PC-9 (cell line): ENCODE data around the gene ANXA3. TPM values are rescaled to one million over a fixed set of nuclear protein-coding genes. Genes with fewer than 3 reads are reported as not detected.

Experiments
- BruUV-seq: library from RNA; stranded (reverse); fragments of 400-500 nt; replicated peaks from 2 replicates; lab custom pipeline; 2021; lab: Mats Ljungman, UMichigan
- CTCF ChIA-PET: fragments of 300-600 bp; sonication (Branson Sonifier 250); formaldehyde crosslinking; loops from one replicate; lab custom pipeline; 2022; ENCODE audit warnings: antibody characterized with exemption; lab: Charles Lee
- POLR2A ChIA-PET: fragments of 300-600 bp; sonication (Branson Sonifier 250); formaldehyde crosslinking; loops from one replicate; lab custom pipeline; 2022; ENCODE audit warnings: antibody characterized with exemption; ENCODE audit not compliant: unreplicated experiment; lab: Charles Lee
- DNase-seq, 2 experiments: peaks; one replicate each; pipeline versions ENCODE4 v3.0.0 to v3.0.0-alpha.2; 2015 to 2022; ENCODE audit warnings: mixed read lengths in 1 of 2
- H2AFZ ChIP-seq: fragments of 200-600 bp; sonication (generic); 2 replicates; pipeline ENCODE4 v1.8.1; 2017; ENCODE audit warnings: antibody characterized with exemption
- H3F3A ChIP-seq: fragments of 200-600 bp; sonication (generic); 2 replicates; pipeline ENCODE4 v1.8.1; 2017; ENCODE audit warnings: antibody characterized with exemption, mild to moderate bottlenecking, low read depth; ENCODE audit not compliant: insufficient read depth
- H3K27ac ChIP-seq: fragments of 200-600 bp; sonication (generic); 2 replicates; pipeline ENCODE4 v1.6.1; 2016; ENCODE audit warnings: mixed run types
- H3K27me3 ChIP-seq: fragments of 200-600 bp; sonication (generic); 2 replicates; pipeline ENCODE4 v1.6.1; 2016; ENCODE audit warnings: low read depth, mixed run types; ENCODE audit not compliant: insufficient read depth
- H3K36me3 ChIP-seq: fragments of 200-600 bp; sonication (generic); 2 replicates; pipeline ENCODE4 v1.6.1; 2016; ENCODE audit warnings: low read depth, mixed run types
- H3K4me1 ChIP-seq: fragments of 200-600 bp; sonication (generic); replicated peaks from 2 replicates; pipeline ENCODE4 v1.6.1; 2016; ENCODE audit warnings: mixed run types; ENCODE audit not compliant: insufficient read depth
- H3K4me2 ChIP-seq: fragments of 200-600 bp; sonication (generic); 2 replicates; pipeline ENCODE4 v1.6.1; 2017; ENCODE audit warnings: mixed run types
- H3K4me3 ChIP-seq: fragments of 200-600 bp; sonication (generic); 2 replicates; pipeline ENCODE4 v1.6.1; 2016; ENCODE audit warnings: mixed run types
- H3K79me2 ChIP-seq: fragments of 200-600 bp; sonication (generic); 2 replicates; pipeline ENCODE4 v1.6.1; 2017; ENCODE audit warnings: low read depth, mixed run types
- H3K9me2 ChIP-seq: fragments of 200-600 bp; sonication (generic); 2 replicates; pipeline ENCODE4 v1.8.1; 2017; ENCODE audit warnings: mild to moderate bottlenecking; ENCODE audit not compliant: insufficient read depth
- H3K9me3 ChIP-seq: fragments of 200-600 bp; sonication (generic); 2 replicates; pipeline ENCODE4 v1.8.1; 2016; ENCODE audit warnings: low read depth; ENCODE audit not compliant: insufficient read depth
- H4K20me1 ChIP-seq: fragments of 200-600 bp; sonication (generic); 2 replicates; pipeline ENCODE4 v1.8.1; 2017; ENCODE audit not compliant: insufficient read depth
- EZH2 ChIP-seq: fragments of 200-600 bp; sonication (generic); IDR thresholded peaks from 2 replicates; pipeline ENCODE4 v1.8.0; 2017; ENCODE audit warnings: antibody characterized with exemption, low read depth
- intact Hi-C: fragments of 100-400 bp; cut with micrococcal nuclease; formaldehyde crosslinking; loops from one replicate; pipeline ENCODE4 v1.10.0; 2022; ENCODE audit not compliant: unreplicated experiment
- total RNA-seq: library from RNA; stranded (reverse); gene quantifications from 2 replicates; pipeline ENCODE4 v1.2.3, GENCODE V29; 2021
- TF ChIP-seq, protein P1 (sequence below): fragments of 200-600 bp; sonication (generic); conservative IDR thresholded peaks from 2 replicates; pipeline ENCODE4 v1.6.1; 2017; ENCODE audit warnings: mixed run types, antibody characterized with exemption, mild to moderate bottlenecking, moderate library complexity

Gene ANXA3
- total RNA-seq, 1 experiment from 2014 or later, result 140 TPM

GRCh38 chr4:78612398-78613178, 61.0 kb downstream of the ANXA3 start:
- no peaks in the 10 kb centered on the region for H4K20me1 ChIP-seq
- no peaks in the 10 kb centered on the region for H3K4me1 ChIP-seq
- BruUV-seq, result TSS peak; percentile 9
- H3K4me2 ChIP-seq, result no peak overlapping the region
- no peaks in the 10 kb centered on the region for H3K27me3 ChIP-seq
- no peaks in the 10 kb centered on the region for H3K9me2 ChIP-seq
- no peak overlapping the region for H2AFZ ChIP-seq
- ChIA-PET CTCF (no interaction called here), POLR2A (no interaction called here)
- peak in 1 of 2 experiments; percentile 14 for DNase-seq
- no peak overlapping the region for H3K27ac ChIP-seq
- TF ChIP-seq, protein P1, sequence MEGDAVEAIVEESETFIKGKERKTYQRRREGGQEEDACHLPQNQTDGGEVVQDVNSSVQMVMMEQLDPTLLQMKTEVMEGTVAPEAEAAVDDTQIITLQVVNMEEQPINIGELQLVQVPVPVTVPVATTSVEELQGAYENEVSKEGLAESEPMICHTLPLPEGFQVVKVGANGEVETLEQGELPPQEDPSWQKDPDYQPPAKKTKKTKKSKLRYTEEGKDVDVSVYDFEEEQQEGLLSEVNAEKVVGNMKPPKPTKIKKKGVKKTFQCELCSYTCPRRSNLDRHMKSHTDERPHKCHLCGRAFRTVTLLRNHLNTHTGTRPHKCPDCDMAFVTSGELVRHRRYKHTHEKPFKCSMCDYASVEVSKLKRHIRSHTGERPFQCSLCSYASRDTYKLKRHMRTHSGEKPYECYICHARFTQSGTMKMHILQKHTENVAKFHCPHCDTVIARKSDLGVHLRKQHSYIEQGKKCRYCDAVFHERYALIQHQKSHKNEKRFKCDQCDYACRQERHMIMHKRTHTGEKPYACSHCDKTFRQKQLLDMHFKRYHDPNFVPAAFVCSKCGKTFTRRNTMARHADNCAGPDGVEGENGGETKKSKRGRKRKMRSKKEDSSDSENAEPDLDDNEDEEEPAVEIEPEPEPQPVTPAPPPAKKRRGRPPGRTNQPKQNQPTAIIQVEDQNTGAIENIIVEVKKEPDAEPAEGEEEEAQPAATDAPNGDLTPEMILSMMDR, result peak; percentile 70
- no peak for TF ChIP-seq EZH2
- intact Hi-C loops, result loop anchor here (1.0 to 5.0 kb wide), 3 partner anchors 56 to 252 kb away; partner anchors contain the start of gene BMP2K
- H3F3A ChIP-seq, result no peaks in the 10 kb centered on the region
- H3K4me3 ChIP-seq, result no peak overlapping the region
- H3K9me3 ChIP-seq, result no peaks in the 10 kb centered on the region
- H3K79me2 ChIP-seq, result no peaks in the 10 kb centered on the region
- no peaks in the 10 kb centered on the region for H3K36me3 ChIP-seq

- intact Hi-C loops, result loop anchor here (2.0 to 5.0 kb wide), 2 partner anchors 55 to 164 kb away; partner anchors contain the start of gene BMP2K
- no peaks in the 10 kb centered on the region for H4K20me1 ChIP-seq
- H3K9me3 ChIP-seq, result no peaks in the 10 kb centered on the region
- no peaks in the 10 kb centered on the region for H3K36me3 ChIP-seq
- no peak overlapping the region for H3K4me3 ChIP-seq
- H3K4me1 ChIP-seq, result no peaks in the 10 kb centered on the region
- no peak overlapping the region for H3K27ac ChIP-seq
- no peak overlapping the region for H3K4me2 ChIP-seq
- ChIA-PET POLR2A (no interaction called here), CTCF (no interaction called here)
- H3K9me2 ChIP-seq, result no peaks in the 10 kb centered on the region
- no peaks in the 10 kb centered on the region for H3K79me2 ChIP-seq
- no peak for DNase-seq
- H3K27me3 ChIP-seq, result no peaks in the 10 kb centered on the region
- TF ChIP-seq EZH2, result no peak
- TF ChIP-seq, protein P1, result no peak
- BruUV-seq, result no TSS peak
- no peak overlapping the region for H2AFZ ChIP-seq
- H3F3A ChIP-seq, result no peaks in the 10 kb centered on the region
Measured at GRCh38 chr4:78613522-78614321, 62.2 kb downstream of the ANXA3 start.

GRCh38 chr4:78616046-78616498, 64.5 kb downstream of the ANXA3 start:
- H3K4me1 ChIP-seq, result no peaks in the 10 kb centered on the region
- H3K9me3 ChIP-seq, result no peaks in the 10 kb centered on the region
- no peak overlapping the region for H3K27ac ChIP-seq
- intact Hi-C loops, result no loop called here
- no peak overlapping the region for H3K4me2 ChIP-seq
- ChIA-PET POLR2A (interaction anchor here (0.8 kb wide), 1 partner anchor 254 kb away, joined by 7 read pairs; no protein-coding TSS in a partner anchor), CTCF (interaction anchor here (0.6 kb wide), 1 partner anchor 176 kb away, joined by 6 read pairs; no protein-coding TSS in a partner anchor)
- H2AFZ ChIP-seq, result no peak overlapping the region
- H3K9me2 ChIP-seq, result no peaks in the 10 kb centered on the region
- DNase-seq, result no peak
- no TSS peak for BruUV-seq
- no peaks in the 10 kb centered on the region for H3K36me3 ChIP-seq
- H4K20me1 ChIP-seq, result no peaks in the 10 kb centered on the region
- TF ChIP-seq EZH2, result no peak
- TF ChIP-seq, protein P1, result no peak
- H3F3A ChIP-seq, result no peaks in the 10 kb centered on the region
- H3K79me2 ChIP-seq, result no peaks in the 10 kb centered on the region
- no peaks in the 10 kb centered on the region for H3K27me3 ChIP-seq
- no peak overlapping the region for H3K4me3 ChIP-seq
